Activated naive CD4-positive, alpha-beta T cell treated with anti-CD3 and anti-CD28 coated beads for 36 hours (primary cell): ENCODE measurements around the gene FSTL4. TPM values are rescaled to one million over a fixed set of nuclear protein-coding genes. Genes with fewer than 3 reads are reported as not detected.

ENCODE experiments used
- CTCF ChIA-PET: fragments of 350-600 bp; sonication (Branson Sonifier 250); formaldehyde crosslinking; loops from one replicate; lab custom pipeline; 2021; ENCODE audit warnings: antibody characterized with exemption; lab: Charles Lee
- DNase-seq: peaks from one replicate; pipeline ENCODE4 v3.0.0-alpha.2; 2020
- H3K27ac Mint-ChIP-seq: one replicate; pipeline ENCODE4 v1.8.0; 2021; ENCODE audit warnings: mild to moderate bottlenecking, mixed read lengths
- H3K27me3 Mint-ChIP-seq: one replicate; pipeline ENCODE4 v1.8.0; 2021; ENCODE audit warnings: low read depth, mixed read lengths
- H3K36me3 Mint-ChIP-seq: one replicate; pipeline ENCODE4 v1.8.0; 2021; ENCODE audit warnings: low read depth, mixed read lengths
- H3K4me1 Mint-ChIP-seq: one replicate; pipeline ENCODE4 v1.8.0; 2021; ENCODE audit warnings: low read depth, mixed read lengths
- H3K4me3 Mint-ChIP-seq: one replicate; pipeline ENCODE4 v1.8.0; 2021; ENCODE audit warnings: mild to moderate bottlenecking, moderate library complexity, mixed read lengths
- H3K9me3 Mint-ChIP-seq: one replicate; pipeline ENCODE4 v1.8.0; 2021; ENCODE audit warnings: mixed read lengths
- intact Hi-C: fragments of 100-400 bp; cut with micrococcal nuclease; formaldehyde crosslinking; loops from one replicate; pipeline ENCODE4 v1.15.1; 2023
- total RNA-seq, 2 experiments: library from RNA; stranded (reverse); gene quantifications; one replicate each; pipeline ENCODE4 v1.2.3, GENCODE V29; 2021

FSTL4 gene
- total RNA-seq, 2 experiments from 2014 or later: 0.29 to 0.30 TPM

DNA sequence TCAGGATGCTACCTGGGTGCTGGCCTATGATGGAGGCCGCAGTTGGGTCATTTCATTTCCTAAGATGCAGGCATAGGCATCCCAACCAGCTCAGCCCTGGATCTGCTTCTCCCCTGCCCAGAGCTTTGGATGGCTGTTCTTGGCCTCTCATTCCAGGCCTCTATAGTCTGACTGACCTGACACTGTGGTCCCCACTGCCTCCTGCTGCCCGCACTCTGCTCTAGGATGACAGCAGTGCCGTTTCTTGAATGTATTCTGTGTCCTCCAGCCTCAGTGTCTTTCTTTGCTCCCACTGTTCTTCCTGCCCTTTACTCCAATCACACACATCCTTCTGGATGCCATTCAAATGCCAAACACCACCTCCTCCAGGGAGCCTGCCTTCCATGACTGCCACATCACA is 324.8 kb downstream of the FSTL4 start:
- DNase-seq: no peak
- H3K27ac Mint-ChIP-seq: no peak overlapping the region
- H3K9me3 Mint-ChIP-seq: no peaks in the 10 kb centered on the region
- no peaks in the 10 kb centered on the region for H3K27me3 Mint-ChIP-seq
- H3K36me3 Mint-ChIP-seq: no peaks in the 10 kb centered on the region
- H3K4me3 Mint-ChIP-seq: no peak overlapping the region
- CTCF ChIA-PET: no interaction called here
- intact Hi-C loops: no loop called here
- no peaks in the 10 kb centered on the region for H3K4me1 Mint-ChIP-seq

GRCh38 chr5:133286483-133286882 is 325.9 kb downstream of the FSTL4 start:
- DNase-seq: no peak
- Mint-ChIP-seq H3K4me3 (no peak overlapping the region), H3K27me3 (no peaks in the 10 kb centered on the region), H3K9me3 (no peaks in the 10 kb centered on the region), H3K4me1 (no peaks in the 10 kb centered on the region), H3K27ac (no peak overlapping the region), H3K36me3 (no peaks in the 10 kb centered on the region)
- CTCF ChIA-PET: no interaction called here
- intact Hi-C loops: no loop called here

- Mint-ChIP-seq H3K27ac (no peak overlapping the region), H3K9me3 (no peaks in the 10 kb centered on the region), H3K36me3 (no peaks in the 10 kb centered on the region), H3K4me1 (no peaks in the 10 kb centered on the region), H3K27me3 (no peaks in the 10 kb centered on the region), H3K4me3 (no peak overlapping the region)
- CTCF ChIA-PET: no interaction called here
- intact Hi-C loops: no loop called here
- DNase-seq: peak; percentile 31
These were observed 326.7 kb downstream of the FSTL4 start for GRCh38 chr5:133285583-133286021.

DNA sequence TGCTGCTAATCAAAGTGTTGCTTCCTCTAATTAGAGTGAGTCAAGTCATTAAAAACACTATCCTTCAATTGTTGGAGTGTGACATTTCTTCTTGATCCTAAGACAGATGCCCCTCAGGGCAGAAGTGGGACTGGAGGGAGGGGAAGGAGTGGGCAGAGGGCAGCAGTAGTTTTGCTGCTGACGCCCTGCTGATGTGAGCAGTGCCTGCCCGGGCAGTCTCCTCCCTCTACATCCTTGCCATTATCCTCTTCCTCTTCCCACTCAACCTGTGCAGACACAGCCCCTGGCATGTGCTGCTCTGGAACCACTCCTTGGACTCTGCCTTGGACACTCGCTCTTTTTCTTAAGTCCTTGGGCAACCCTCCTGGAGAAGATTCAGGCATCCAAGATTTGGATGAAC is 328.0 kb downstream of the FSTL4 start:
- Mint-ChIP-seq H3K36me3 (no peaks in the 10 kb centered on the region), H3K27ac (no peak overlapping the region), H3K9me3 (no peaks in the 10 kb centered on the region), H3K4me3 (no peak overlapping the region), H3K27me3 (no peaks in the 10 kb centered on the region), H3K4me1 (no peaks in the 10 kb centered on the region)
- DNase-seq: no peak
- intact Hi-C loops: no loop called here
- CTCF ChIA-PET: no interaction called here

DNA sequence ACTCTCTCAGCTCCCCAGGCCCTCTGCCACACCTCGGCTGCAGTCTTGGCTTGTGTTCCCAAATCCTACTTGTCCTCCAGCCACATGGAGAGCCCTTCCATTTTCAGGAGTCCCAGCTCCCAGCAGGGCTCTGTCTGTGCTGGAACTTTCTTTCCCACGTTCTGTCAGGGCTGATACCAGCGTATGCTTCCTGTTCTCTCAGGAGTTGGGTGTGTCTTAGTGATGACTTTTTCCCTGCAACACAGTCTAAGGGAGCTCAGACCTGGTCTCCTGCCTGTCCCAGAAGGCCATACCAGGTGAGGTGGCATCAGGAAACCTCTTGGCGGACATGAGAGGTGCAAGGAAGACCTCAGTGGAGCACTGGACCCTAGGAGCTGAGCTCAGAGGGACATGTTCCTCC is 334.0 kb downstream of the FSTL4 start:
- H3K27me3 Mint-ChIP-seq: no peaks in the 10 kb centered on the region
- no peak overlapping the region for H3K27ac Mint-ChIP-seq
- no peaks in the 10 kb centered on the region for H3K36me3 Mint-ChIP-seq
- no peak overlapping the region for H3K4me3 Mint-ChIP-seq
- DNase-seq: no peak
- H3K9me3 Mint-ChIP-seq: no peaks in the 10 kb centered on the region
- intact Hi-C loops: no loop called here
- no peaks in the 10 kb centered on the region for H3K4me1 Mint-ChIP-seq
- CTCF ChIA-PET: no interaction called here

DNA sequence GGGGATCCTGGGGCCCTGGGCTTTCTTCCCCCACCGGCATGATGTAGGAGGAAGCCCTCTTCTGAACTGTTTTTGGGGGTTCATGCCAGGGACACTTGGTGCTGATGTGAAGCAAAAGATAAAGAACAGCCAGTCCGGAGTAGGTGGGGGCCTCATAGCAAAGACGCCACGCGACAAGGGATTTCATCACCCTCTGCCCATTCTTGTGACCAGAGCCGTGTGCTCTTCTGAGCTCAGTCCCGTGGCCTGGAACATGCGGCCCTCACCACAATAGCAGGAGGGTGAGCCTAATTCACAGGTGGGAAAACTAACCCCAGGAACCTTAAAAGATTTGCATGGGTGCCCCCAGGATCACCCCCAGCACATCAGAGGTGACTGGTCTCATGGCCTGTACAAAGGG is 334.6 kb downstream of the FSTL4 start:
- H3K4me3 Mint-ChIP-seq: no peak overlapping the region
- CTCF ChIA-PET: no interaction called here

GRCh38 chr5:133276171-133276570 is 336.2 kb downstream of the FSTL4 start:
- Mint-ChIP-seq H3K4me3 (no peak overlapping the region), H3K36me3 (no peaks in the 10 kb centered on the region), H3K4me1 (no peaks in the 10 kb centered on the region), H3K27ac (no peak overlapping the region), H3K27me3 (no peaks in the 10 kb centered on the region), H3K9me3 (no peaks in the 10 kb centered on the region)
- intact Hi-C loops: no loop called here
- DNase-seq: no peak
- CTCF ChIA-PET: interaction anchor here (0.6 kb wide), 1 partner anchor 547 kb away, joined by 3 read pairs; no protein-coding TSS in a partner anchor

More for the DNA sequence above, 334.6 kb downstream of the FSTL4 start:
- H3K27me3 Mint-ChIP-seq: no peaks in the 10 kb centered on the region
- H3K36me3 Mint-ChIP-seq: no peaks in the 10 kb centered on the region
- intact Hi-C loops: no loop called here
- no peak for DNase-seq
- no peaks in the 10 kb centered on the region for H3K4me1 Mint-ChIP-seq
- H3K9me3 Mint-ChIP-seq: no peaks in the 10 kb centered on the region
- H3K27ac Mint-ChIP-seq: no peak overlapping the region

DNA sequence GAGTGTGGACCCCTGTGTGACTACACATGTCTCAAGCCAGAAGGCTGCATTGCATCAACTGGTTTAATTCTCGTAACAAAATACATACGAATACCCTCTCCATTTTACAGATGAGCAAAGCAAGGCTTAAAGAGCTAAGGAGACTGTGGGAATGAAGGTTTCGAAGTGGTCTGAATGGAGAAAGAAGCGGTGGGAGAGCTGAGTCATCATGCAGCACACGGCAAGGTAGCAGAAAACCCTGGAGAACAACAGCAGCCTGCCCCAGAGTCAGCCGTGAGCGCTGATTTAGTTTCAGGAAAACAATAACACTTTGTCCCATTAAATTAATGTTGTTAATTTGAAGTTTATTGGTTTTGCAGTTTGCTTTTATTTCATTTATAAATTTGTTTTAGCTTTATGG is 336.7 kb downstream of the FSTL4 start:
- H3K27me3 Mint-ChIP-seq: no peaks in the 10 kb centered on the region

GRCh38 chr5:133274597-133274935 is 337.8 kb downstream of the FSTL4 start:
- Mint-ChIP-seq H3K27me3 (no peaks in the 10 kb centered on the region), H3K9me3 (no peaks in the 10 kb centered on the region), H3K4me1 (no peaks in the 10 kb centered on the region), H3K36me3 (no peaks in the 10 kb centered on the region), H3K27ac (no peak overlapping the region), H3K4me3 (no peak overlapping the region)
- no peak for DNase-seq
- CTCF ChIA-PET: interaction anchor here (1.3 kb wide), 1 partner anchor 24 kb away, joined by 3 read pairs; no protein-coding TSS in a partner anchor
- intact Hi-C loops: no loop called here

More for the DNA sequence above, 336.7 kb downstream of the FSTL4 start:
- intact Hi-C loops: no loop called here
- Mint-ChIP-seq H3K36me3 (no peaks in the 10 kb centered on the region), H3K9me3 (no peaks in the 10 kb centered on the region), H3K4me3 (no peak overlapping the region), H3K27ac (no peak overlapping the region), H3K4me1 (no peaks in the 10 kb centered on the region)
- CTCF ChIA-PET: interaction anchor here (0.6 kb wide), 1 partner anchor 546 kb away, joined by 3 read pairs; no protein-coding TSS in a partner anchor
- DNase-seq: no peak

DNA sequence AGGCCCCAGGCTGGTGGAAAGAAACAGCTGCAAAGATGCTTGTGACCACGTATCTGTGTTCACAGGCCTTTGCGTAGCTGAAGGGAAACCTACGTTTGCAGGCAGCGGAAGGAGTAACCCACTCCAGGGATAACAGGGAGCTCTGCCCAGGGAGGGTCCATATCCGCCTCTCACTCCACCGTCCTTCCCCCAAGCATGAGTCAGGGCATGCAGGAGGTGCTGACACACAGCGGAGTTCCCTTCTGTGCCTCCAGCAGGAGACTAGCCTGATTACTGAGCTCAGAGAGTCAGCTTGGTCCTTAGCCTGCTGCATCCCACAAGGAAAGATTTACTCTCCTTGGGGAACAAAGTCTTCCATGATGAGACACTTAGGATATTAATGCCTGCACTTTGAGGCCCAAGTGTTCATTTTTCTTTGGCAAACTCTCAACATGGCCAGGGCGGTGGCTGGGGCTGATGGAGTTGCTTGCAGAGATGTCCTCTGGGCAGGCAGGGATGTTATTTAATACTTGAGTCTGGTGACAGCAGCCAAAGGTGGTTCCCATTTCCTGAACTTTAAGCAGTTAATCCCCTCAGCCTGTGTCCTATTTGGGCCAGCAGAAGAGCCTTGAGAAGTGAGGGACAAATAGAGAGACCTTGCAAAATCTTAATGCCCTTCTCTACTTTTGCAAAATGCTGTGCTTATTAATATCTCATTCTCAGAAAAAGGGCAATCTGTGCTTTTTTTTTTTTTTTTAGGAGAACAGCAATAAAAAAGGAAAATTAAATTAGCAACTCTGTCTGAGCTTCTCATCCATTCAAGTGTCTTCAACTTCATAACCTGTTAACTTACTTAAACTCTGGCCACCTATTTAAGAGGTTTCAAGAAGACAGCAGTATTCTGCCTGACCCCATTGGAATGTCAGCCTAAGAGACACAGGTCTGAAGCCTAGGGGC is 338.4 kb downstream of the FSTL4 start:
- Mint-ChIP-seq H3K4me1 (no peaks in the 10 kb centered on the region), H3K9me3 (no peaks in the 10 kb centered on the region), H3K27ac (no peak overlapping the region), H3K4me3 (no peak overlapping the region), H3K36me3 (no peaks in the 10 kb centered on the region), H3K27me3 (no peaks in the 10 kb centered on the region)
- DNase-seq: no peak
- intact Hi-C loops: no loop called here
- CTCF ChIA-PET: interaction anchor here (1.0 to 1.3 kb wide), 2 partner anchors 24 to 30 kb away, joined by 3 read pairs; no protein-coding TSS in a partner anchor

DNA sequence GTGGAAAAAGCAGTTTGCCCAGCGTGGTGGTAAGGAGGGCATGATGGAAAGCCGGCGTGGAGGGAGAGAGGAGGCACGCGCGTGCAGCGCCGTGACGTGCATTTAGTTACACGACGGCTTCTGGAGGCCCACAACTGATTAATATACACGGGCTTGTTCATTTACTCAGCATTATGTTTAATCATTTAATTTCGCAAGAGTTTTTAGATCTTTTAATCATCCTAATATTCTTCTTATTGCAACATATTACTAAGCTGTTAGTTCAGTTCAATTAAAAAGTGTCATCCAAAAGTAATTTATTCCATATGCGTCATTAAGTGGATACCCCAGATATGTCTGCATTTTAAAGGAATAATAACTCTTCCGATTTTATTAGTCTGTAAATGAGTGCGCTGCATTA is 340.0 kb downstream of the FSTL4 start:
- CTCF ChIA-PET: no interaction called here
- H3K4me3 Mint-ChIP-seq: no peak overlapping the region
- H3K4me1 Mint-ChIP-seq: no peaks in the 10 kb centered on the region
- no peaks in the 10 kb centered on the region for H3K36me3 Mint-ChIP-seq
- no peak overlapping the region for H3K27ac Mint-ChIP-seq
- no peak for DNase-seq
- intact Hi-C loops: no loop called here
- H3K9me3 Mint-ChIP-seq: no peaks in the 10 kb centered on the region
- no peaks in the 10 kb centered on the region for H3K27me3 Mint-ChIP-seq

DNA sequence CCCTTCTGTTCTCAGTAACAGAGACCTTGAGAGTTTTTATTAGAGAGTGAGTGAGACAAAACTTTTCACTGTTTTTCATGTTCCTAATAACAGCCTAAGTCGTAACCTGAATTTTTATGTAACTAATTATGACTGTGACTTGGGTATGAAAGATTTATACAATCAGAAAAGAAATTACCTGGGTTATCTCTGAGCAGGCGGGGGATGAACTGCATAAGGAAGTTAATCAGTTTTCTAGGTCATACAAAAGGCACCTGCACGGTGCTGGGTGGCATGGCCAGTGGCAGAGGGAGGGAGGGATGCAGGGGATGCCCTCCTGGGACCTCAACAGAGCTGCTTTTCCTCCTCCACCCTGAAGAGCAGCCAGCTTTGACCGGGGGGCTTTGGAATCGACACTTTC is 340.7 kb downstream of the FSTL4 start:
- H3K27ac Mint-ChIP-seq: no peak overlapping the region
- intact Hi-C loops: no loop called here
- no peak for DNase-seq
- H3K4me1 Mint-ChIP-seq: no peaks in the 10 kb centered on the region
- CTCF ChIA-PET: no interaction called here
- no peak overlapping the region for H3K4me3 Mint-ChIP-seq
- H3K27me3 Mint-ChIP-seq: no peaks in the 10 kb centered on the region
- no peaks in the 10 kb centered on the region for H3K36me3 Mint-ChIP-seq
- no peaks in the 10 kb centered on the region for H3K9me3 Mint-ChIP-seq

DNA sequence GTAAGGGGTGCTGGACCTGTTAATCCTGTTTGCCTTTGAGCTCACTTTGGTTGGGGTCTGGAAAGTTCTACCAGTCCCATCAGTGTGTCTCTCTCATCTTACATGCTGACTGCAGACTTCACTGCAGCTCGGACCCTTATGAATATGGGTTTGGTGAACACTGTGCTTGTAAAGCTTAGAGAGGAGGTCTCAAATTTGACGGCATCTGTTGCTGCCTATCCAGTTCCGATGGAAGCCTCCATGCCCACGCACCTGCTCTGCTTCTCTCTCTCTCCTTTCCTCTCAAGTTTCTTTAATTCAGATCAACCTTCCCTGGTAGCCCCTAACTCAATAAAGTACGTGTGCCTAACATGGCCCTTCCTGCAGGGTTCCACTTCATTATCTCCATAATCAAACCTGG is 342.6 kb downstream of the FSTL4 start:
- Mint-ChIP-seq H3K9me3 (no peaks in the 10 kb centered on the region), H3K27ac (no peak overlapping the region), H3K4me1 (no peaks in the 10 kb centered on the region), H3K27me3 (no peaks in the 10 kb centered on the region), H3K4me3 (no peak overlapping the region), H3K36me3 (no peaks in the 10 kb centered on the region)
- intact Hi-C loops: no loop called here
- CTCF ChIA-PET: interaction anchor here (1.7 kb wide), 1 partner anchor 158 kb away, joined by 3 read pairs; no protein-coding TSS in a partner anchor
- no peak for DNase-seq
